GM23338 (cell line): ENCODE measurements around the gene ZDHHC11B. TPM values are rescaled to one million over a fixed set of nuclear protein-coding genes. Genes with fewer than 3 reads are reported as not detected.
"Not testable (repeated sequence)": the region's sequence is repeated elsewhere in the genome, so short reads cannot be mapped to it uniquely, and the experiment has no call there.

Experiments
- ATAC-seq: fragments of 200-7000 bp; cut with Tn5 transposase; 3 replicates; pipeline ENCODE4 v1.9.1; 2020
- DNase-seq: peaks from one replicate; pipeline ENCODE4 v3.0.0-alpha.2; 2015; ENCODE audit warnings: low spot score
- H2AFZ ChIP-seq: fragments of 200-600 bp; sonication (generic); 2 replicates; pipeline ENCODE4 v1.8.0; 2016; ENCODE audit warnings: antibody characterized with exemption, mild to moderate bottlenecking, moderate library complexity
- H3F3A ChIP-seq: fragments of 200-600 bp; sonication (generic); replicated peaks from 2 replicates; pipeline ENCODE4 v1.8.0; 2017; ENCODE audit warnings: antibody characterized with exemption, mixed run types, low read depth
- H3K27ac ChIP-seq: fragments of 200-600 bp; sonication (generic); 2 replicates; pipeline ENCODE4 v1.6.1; 2016; ENCODE audit warnings: low read depth
- H3K27me3 ChIP-seq: fragments of 200-600 bp; sonication (generic); 2 replicates; pipeline ENCODE4 v1.8.0; 2016; ENCODE audit warnings: mild to moderate bottlenecking, mixed run types, moderate library complexity; ENCODE audit not compliant: insufficient read depth
- H3K36me3 ChIP-seq: fragments of 200-600 bp; sonication (generic); 2 replicates; pipeline ENCODE4 v1.8.0; 2016; ENCODE audit warnings: mild to moderate bottlenecking; ENCODE audit not compliant: insufficient read depth
- H3K4me1 ChIP-seq: fragments of 200-600 bp; sonication (generic); 2 replicates; pipeline ENCODE4 v1.8.0; 2016; ENCODE audit warnings: mild to moderate bottlenecking, moderate library complexity; ENCODE audit not compliant: insufficient read depth
- H3K4me2 ChIP-seq: fragments of 200-600 bp; sonication (generic); 2 replicates; pipeline ENCODE4 v1.7.1; 2017; ENCODE audit warnings: mixed run types
- H3K4me3 ChIP-seq: fragments of 200-600 bp; sonication (generic); 2 replicates; pipeline ENCODE4 v1.6.1; 2016; ENCODE audit warnings: mixed run types
- H3K79me2 ChIP-seq: fragments of 200-600 bp; sonication (generic); replicated peaks from 2 replicates; pipeline ENCODE4 v1.8.0; 2017; ENCODE audit warnings: mild to moderate bottlenecking; ENCODE audit not compliant: insufficient read depth
- H3K9me2 ChIP-seq: fragments of 200-600 bp; sonication (generic); 2 replicates; pipeline ENCODE4 v1.8.0; 2017; ENCODE audit not compliant: insufficient read depth
- H4K20me1 ChIP-seq: fragments of 200-600 bp; sonication (generic); replicated peaks from 2 replicates; pipeline ENCODE4 v1.8.0; 2017; ENCODE audit warnings: mild to moderate bottlenecking; ENCODE audit not compliant: insufficient read depth
- H3K27ac Mint-ChIP-seq: 2 replicates; pipeline ENCODE4 v1.8.0; 2020; ENCODE audit warnings: inconsistent platforms, mild to moderate bottlenecking, moderate library complexity, mixed read lengths
- H3K27me3 Mint-ChIP-seq: 3 replicates; pipeline ENCODE4 v1.8.0; 2022; ENCODE audit warnings: low read depth, mild to moderate bottlenecking, moderate library complexity, mixed read lengths, inconsistent platforms; ENCODE audit not compliant: insufficient read depth, poor library complexity
- H3K36me3 Mint-ChIP-seq: 3 replicates; pipeline ENCODE4 v1.8.0; 2021; ENCODE audit warnings: low read depth, mild to moderate bottlenecking, inconsistent platforms, moderate library complexity, mixed read lengths
- H3K4me1 Mint-ChIP-seq: 3 replicates; pipeline ENCODE4 v1.8.0; 2020; ENCODE audit warnings: mild to moderate bottlenecking, inconsistent platforms, mixed read lengths
- H3K4me3 Mint-ChIP-seq: 3 replicates; pipeline ENCODE4 v1.8.0; 2021; ENCODE audit warnings: moderate library complexity, mild to moderate bottlenecking, inconsistent platforms, mixed read lengths
- H3K9me3 Mint-ChIP-seq: 3 replicates; pipeline ENCODE4 v1.8.0; 2020; ENCODE audit warnings: moderate library complexity, mild to moderate bottlenecking, inconsistent platforms, mixed read lengths
- polyA plus RNA-seq: library from polyadenylated mRNA; unstranded; fragments of >200 nt; fragmentation: Nextera tagmentation; extraction: Ambion mirVana; gene quantifications from 2 replicates; pipeline ENCODE4 v1.2.1, GENCODE V29; 2016
- total RNA-seq: library from RNA; depleted of rRNA; stranded (reverse); fragments of >200 nt; shearing (Covaris generic); gene quantifications from 2 replicates; pipeline ENCODE4 v1.2.3, GENCODE V29; 2014
- TF ChIP-seq, protein P1 (sequence below), 2 experiments: fragments of 200-600 bp in 1 of 2; sonication (generic) in 1 of 2; conservative IDR thresholded peaks; 2 replicates each; pipeline versions ENCODE4 v1.5.1 to v1.6.1; 2016 to 2017; ENCODE audit warnings: antibody characterized with exemption in 2 of 2, low read depth in 2 of 2, mild to moderate bottlenecking in 2 of 2, moderate library complexity in 1 of 2

Gene ZDHHC11B
- total and polyA plus RNA-seq, 2 experiments from 2014 or later, result 0.89 to 1.2 TPM

- not testable (repeated sequence) for H3F3A ChIP-seq, ATAC-seq, H3K4me2 ChIP-seq, H3K36me3 Mint-ChIP-seq, H3K4me3 Mint-ChIP-seq, H3K9me2 ChIP-seq, H3K27ac Mint-ChIP-seq, H3K36me3 ChIP-seq, H3K27me3 ChIP-seq, DNase-seq, H3K27ac ChIP-seq, H4K20me1 ChIP-seq, H3K4me1 ChIP-seq, H3K27me3 Mint-ChIP-seq, H2AFZ ChIP-seq, H3K4me1 Mint-ChIP-seq, H3K9me3 Mint-ChIP-seq, H3K4me3 ChIP-seq, H3K79me2 ChIP-seq
- TF ChIP-seq, protein P1, sequence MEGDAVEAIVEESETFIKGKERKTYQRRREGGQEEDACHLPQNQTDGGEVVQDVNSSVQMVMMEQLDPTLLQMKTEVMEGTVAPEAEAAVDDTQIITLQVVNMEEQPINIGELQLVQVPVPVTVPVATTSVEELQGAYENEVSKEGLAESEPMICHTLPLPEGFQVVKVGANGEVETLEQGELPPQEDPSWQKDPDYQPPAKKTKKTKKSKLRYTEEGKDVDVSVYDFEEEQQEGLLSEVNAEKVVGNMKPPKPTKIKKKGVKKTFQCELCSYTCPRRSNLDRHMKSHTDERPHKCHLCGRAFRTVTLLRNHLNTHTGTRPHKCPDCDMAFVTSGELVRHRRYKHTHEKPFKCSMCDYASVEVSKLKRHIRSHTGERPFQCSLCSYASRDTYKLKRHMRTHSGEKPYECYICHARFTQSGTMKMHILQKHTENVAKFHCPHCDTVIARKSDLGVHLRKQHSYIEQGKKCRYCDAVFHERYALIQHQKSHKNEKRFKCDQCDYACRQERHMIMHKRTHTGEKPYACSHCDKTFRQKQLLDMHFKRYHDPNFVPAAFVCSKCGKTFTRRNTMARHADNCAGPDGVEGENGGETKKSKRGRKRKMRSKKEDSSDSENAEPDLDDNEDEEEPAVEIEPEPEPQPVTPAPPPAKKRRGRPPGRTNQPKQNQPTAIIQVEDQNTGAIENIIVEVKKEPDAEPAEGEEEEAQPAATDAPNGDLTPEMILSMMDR (conservative IDR thresholded peaks at IDR 0.05; ENCODE audit: low read depth in 2 of 2), result peak in 1 of 2 experiments; percentile 28; a peak in 2 of 4 replicates
Measured at GRCh38 chr5:734145-734544, 50.4 kb downstream of the ZDHHC11B start.

DNA sequence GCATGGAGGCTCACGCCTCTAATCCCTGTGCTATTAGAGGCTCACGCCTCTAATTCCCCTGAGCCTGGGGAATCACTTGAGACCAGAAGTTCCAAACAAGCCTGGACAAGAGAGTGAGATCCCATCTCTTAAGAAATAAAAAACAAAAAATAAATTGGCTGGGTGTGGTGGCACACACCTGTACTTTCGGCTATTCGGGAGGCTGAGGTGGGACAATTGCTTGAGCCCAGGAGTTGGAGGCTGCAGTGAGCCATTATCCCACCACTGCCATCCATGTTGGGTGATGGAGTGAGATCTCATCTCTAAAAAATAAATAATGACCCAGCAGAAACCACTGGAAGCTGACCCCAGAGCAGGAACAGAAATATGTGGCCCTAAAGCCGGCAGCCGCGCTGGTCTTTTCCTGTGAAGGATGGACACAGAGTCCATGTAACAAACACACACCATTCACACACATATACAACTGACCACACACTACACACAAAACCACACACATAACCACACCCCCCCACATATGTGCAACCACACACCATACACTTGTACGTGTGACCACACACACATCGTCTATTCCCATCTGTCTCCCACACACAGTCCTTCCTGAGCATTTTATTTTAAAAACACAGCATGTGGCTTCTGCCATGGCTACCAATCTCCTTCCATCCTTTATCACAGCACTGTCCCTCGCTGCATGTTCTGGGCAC is 51.6 kb downstream of the ZDHHC11B start:
- not testable (repeated sequence) for H3K4me1 ChIP-seq, H3F3A ChIP-seq, H4K20me1 ChIP-seq, H3K4me3 Mint-ChIP-seq, H3K4me1 Mint-ChIP-seq, H3K27ac ChIP-seq, H3K9me3 Mint-ChIP-seq, H3K4me2 ChIP-seq, H3K79me2 ChIP-seq, ATAC-seq, DNase-seq, H3K9me2 ChIP-seq, H2AFZ ChIP-seq, H3K27ac Mint-ChIP-seq, H3K36me3 Mint-ChIP-seq, H3K27me3 ChIP-seq, H3K36me3 ChIP-seq, H3K27me3 Mint-ChIP-seq, H3K4me3 ChIP-seq

DNA sequence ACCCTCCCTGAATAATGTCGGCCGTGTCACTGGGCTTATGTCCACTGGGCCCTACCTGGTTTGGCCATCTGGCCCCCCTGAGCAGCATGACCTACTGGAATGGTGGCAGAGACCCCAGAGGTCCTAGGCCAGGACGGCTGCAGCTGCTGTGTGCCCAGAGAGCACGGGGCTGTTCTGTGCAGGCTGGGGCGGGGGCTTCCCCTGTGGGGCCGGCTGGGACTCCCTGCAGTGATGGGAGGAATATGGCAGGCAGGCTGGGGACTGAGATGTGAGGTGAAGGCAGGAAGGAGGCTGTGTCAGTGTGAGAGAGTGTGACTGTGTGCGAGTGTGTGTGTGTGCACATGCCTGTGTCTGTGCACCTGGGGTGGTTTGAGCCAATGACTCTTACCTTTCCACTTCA is 55.3 kb downstream of the ZDHHC11B start:
- DNase-seq, H3K27me3 Mint-ChIP-seq, H3K27ac ChIP-seq, H3K36me3 ChIP-seq, H3K9me2 ChIP-seq, H3K9me3 Mint-ChIP-seq, H3F3A ChIP-seq, H3K79me2 ChIP-seq, H3K4me1 Mint-ChIP-seq, H3K27me3 ChIP-seq, H4K20me1 ChIP-seq, H2AFZ ChIP-seq, H3K27ac Mint-ChIP-seq, H3K4me3 ChIP-seq, H3K4me3 Mint-ChIP-seq, H3K4me1 ChIP-seq, H3K4me2 ChIP-seq, H3K36me3 Mint-ChIP-seq: not testable (repeated sequence)
- peak; percentile 24 for ATAC-seq

DNA sequence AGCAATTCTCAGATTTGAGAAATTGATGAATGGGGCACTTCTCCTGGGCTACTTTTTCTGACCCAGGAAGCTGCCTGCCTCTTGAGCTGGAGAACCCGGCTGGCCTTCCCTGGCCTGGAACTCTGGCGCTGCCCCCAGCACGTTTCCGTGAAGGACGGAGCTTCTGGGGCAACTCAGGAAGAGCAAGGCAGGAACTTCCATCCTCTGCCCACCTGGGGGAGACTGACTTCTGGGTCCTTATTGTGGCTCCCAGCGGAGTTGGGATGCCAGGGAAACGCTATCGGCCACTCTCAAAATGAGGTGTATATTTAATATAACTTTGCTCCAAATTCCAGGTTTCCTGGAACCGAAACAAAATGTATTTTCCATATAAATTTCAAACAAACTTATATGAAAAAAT is 57.4 kb downstream of the ZDHHC11B start:
- not testable (repeated sequence) for H3K27me3 ChIP-seq, H3K27me3 Mint-ChIP-seq, H3K4me1 ChIP-seq, H3K4me3 Mint-ChIP-seq, H4K20me1 ChIP-seq, H3K27ac ChIP-seq, H3K9me3 Mint-ChIP-seq, H3K4me3 ChIP-seq, H3F3A ChIP-seq, H3K4me2 ChIP-seq, H3K27ac Mint-ChIP-seq, H3K4me1 Mint-ChIP-seq, H3K36me3 Mint-ChIP-seq, H2AFZ ChIP-seq, H3K36me3 ChIP-seq, H3K79me2 ChIP-seq, H3K9me2 ChIP-seq
- DNase-seq (peak; percentile 60), ATAC-seq (peak; percentile 96)
- TF ChIP-seq, protein P1 (conservative IDR thresholded peaks at IDR 0.05; ENCODE audit: low read depth in 2 of 2), result peak; percentile 9 to 24; a peak in 1 of 4 replicates

- H3K27ac Mint-ChIP-seq, H3K4me1 ChIP-seq, H4K20me1 ChIP-seq, H3K79me2 ChIP-seq, H3K27me3 Mint-ChIP-seq, H3K4me1 Mint-ChIP-seq, DNase-seq, H3K9me2 ChIP-seq, H3K4me2 ChIP-seq, H3K27ac ChIP-seq, H3K27me3 ChIP-seq, H3K4me3 Mint-ChIP-seq, H3K36me3 ChIP-seq, H3F3A ChIP-seq, H3K9me3 Mint-ChIP-seq, H3K36me3 Mint-ChIP-seq, H3K4me3 ChIP-seq, H2AFZ ChIP-seq: not testable (repeated sequence)
- ATAC-seq, result peak; percentile 21; the same call in 2 of the 3 replicates
Measured at GRCh38 chr5:723865-724264, 60.7 kb downstream of the ZDHHC11B start.
